Urinary bladder (tissue), 4 donors: Measurements from ENCODE around the gene ZFP3. TPM values are rescaled to one million over a fixed set of nuclear protein-coding genes. Genes with fewer than 3 reads are reported as not detected.
A peak's percentile ranks its signal among the peaks of the same experiment; 100 is the strongest.
"Not testable (repeated sequence)": the region's sequence is repeated elsewhere in the genome, so short reads cannot be mapped to it uniquely, and the experiment has no call there.

Experiments used
- DNase-seq: peaks from one replicate; pipeline ENCODE4 v3.0.0-alpha.2; 2015; ENCODE audit errors: extremely low spot score
- H3K27ac ChIP-seq: one replicate; pipeline ENCODE4 v1.5.1; 2013; ENCODE audit warnings: low read depth, mild to moderate bottlenecking, moderate library complexity
- H3K36me3 ChIP-seq: one replicate; pipeline ENCODE4 v1.6.1; 2013; ENCODE audit warnings: mild to moderate bottlenecking, moderate library complexity; ENCODE audit not compliant: insufficient read depth
- H3K4me1 ChIP-seq: one replicate; pipeline ENCODE4 v1.6.1; 2013; ENCODE audit warnings: mild to moderate bottlenecking, moderate library complexity; ENCODE audit not compliant: insufficient read depth
- H3K4me3 ChIP-seq: one replicate; pipeline ENCODE4 v1.5.1; 2013; ENCODE audit warnings: low read depth, low read length
- WGBS: extraction: QIAGEN DNeasy Blood & Tissue Kit; methylation state at CpG from one replicate; pipeline ENCODE4 v1.1.7; 2013; 5-methylcytosine and 5-hydroxymethylcytosine counted together
- polyA plus RNA-seq: library from polyadenylated mRNA; stranded (reverse); fragments of 200-250 nt; gene quantifications from one replicate; pipeline ENCODE4 v1.2.3, GENCODE V29; 2013
- total RNA-seq: library from RNA; depleted of rRNA; stranded (reverse); fragments of >200 nt; gene quantifications from one replicate; pipeline ENCODE4 v1.2.3, GENCODE V29; 2014
- donor health status: healthy with polysubstance abuse.
- donor health status: healthy.

The ZFP3 gene
- total and polyA plus RNA-seq, 2 donors: 3.9 to 9.2 TPM

DNA sequence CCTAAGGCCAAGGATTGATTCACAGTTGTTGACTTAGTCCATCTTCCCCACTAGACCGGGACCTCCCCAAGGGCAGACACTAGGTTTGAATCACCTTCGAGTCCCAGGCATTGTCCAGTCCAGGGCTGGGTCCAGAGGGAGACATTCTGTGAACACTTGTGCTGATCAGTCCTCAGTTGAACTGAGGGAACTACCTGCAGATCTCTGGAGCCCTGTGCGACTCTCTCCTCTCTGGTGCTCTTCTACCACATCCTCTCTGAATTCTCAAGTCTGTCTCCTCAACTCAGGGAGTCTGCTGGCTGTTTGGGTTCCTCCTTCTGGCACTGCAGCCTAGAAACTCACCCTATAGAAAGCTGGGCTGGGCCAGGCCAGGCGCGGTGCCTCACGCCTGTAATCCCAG lies 22.6 kb downstream of the ZFP3 start:
- no peak overlapping the region for H3K27ac ChIP-seq
- no peak overlapping the region for H3K4me3 ChIP-seq
- no peaks in the 10 kb centered on the region for H3K36me3 ChIP-seq
- no peak for DNase-seq
- WGBS: 73% methylated on average over 6 of the region's 6 CpGs
- no peaks in the 10 kb centered on the region for H3K4me1 ChIP-seq

DNA sequence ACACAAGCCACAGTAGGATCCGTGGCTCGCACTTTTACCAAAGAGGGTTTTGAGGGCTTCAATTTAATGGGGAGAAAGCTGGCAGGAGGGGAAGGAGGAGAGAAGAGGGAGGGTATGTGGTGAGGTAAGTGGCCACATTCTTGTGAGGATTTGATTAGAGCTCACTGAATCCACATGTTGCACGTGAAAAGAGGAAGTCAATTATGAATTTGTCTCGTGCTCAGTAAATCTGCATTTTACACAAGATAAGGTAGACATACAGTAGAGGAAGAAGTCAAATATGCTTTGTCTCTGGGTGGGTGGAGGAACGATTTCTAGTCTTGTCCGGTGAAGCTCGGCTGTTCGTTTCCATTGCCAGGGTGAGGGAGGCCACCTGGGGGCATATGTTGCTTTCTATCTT lies 32.5 kb downstream of the ZFP3 start:
- no peak overlapping the region for H3K27ac ChIP-seq
- H3K4me3 ChIP-seq: peak overlapping the region; percentile 62

GRCh38 chr17:5111402-5112204 lies 33.3 kb downstream of the ZFP3 start, which contains the start of gene ZNF232:
ZNF232 (minus strand) TSS chr17:5111878; CDS start chr17:5111822, 56 bp downstream.
- DNase-seq: peak; percentile 90
- H3K4me3 ChIP-seq: peak within 1 kb of the TSS; percentile 62
- H3K36me3 ChIP-seq: no peaks in the 10 kb centered on the region
- H3K27ac ChIP-seq: peak within 1 kb of the TSS; percentile 39
- peaks cover 2% of the 10 kb centered on the region for H3K4me1 ChIP-seq
- under 1% methylated on average over 69 of the region's 69 CpGs for WGBS

More for the DNA sequence above, 32.5 kb downstream of the ZFP3 start:
- DNase-seq: no peak
- Histone ChIP-seq H3K36me3 (no peaks in the 10 kb centered on the region), H3K4me1 (peaks cover 2% of the 10 kb centered on the region)
- WGBS: 21% methylated on average over 8 of the region's 8 CpGs

DNA sequence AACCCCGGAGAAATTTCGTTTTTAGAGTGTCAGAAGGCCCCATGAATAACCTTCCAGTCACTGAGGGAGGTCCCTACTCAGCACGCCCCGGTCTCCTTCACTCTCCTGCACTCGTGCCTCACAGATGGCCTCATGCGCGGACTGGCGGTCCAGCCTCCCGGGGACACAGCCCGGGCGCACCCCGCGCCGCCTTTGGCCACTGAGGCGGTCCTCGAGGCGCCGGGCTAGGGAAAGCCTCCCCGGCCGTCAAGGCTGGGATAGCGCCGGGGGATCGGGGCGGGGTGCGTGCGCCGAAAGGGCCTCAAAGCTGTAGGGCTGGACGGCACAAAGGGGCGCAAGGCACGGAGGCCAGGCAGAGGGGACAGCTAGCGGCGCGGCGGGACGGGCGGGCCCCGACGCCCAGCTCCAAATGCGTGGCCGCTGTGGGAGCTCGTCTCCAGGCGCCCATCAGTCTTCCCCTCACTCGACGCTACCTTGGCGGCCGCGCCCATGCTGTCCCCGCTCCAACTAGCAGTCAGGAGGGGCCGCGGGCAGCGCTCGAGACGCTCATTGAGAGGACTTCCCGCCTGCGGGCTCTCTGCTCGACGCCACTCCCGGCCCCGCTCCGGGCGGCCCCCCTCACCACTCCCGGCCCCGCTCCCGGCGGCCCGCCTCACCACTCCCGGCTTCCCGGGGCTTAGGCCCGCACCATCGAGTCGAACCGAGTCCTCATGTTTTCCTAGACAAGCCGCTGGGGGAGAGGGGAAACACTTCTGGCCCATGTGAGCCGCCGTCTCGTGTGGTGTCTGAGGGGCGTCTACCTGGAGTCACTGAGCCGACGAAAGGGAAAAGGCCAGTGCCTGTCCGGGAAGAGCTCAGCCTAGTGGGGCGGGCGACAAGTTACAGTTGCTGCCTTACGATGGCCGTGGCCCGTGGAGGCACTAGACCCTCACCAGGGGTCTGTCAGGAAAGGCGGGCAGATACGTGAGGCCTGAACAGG lies 37.7 kb downstream of the ZFP3 start, which contains the start of gene USP6:
USP6 (plus strand) TSS at position 360 of the 979 bp plus-strand sequence. CDS start 14,336 bp downstream, outside the sequence.
- Histone ChIP-seq H3K4me3 (no peak within 1 kb of the TSS), H3K4me1 (no peaks in the 10 kb centered on the region), H3K36me3 (no peaks in the 10 kb centered on the region), H3K27ac (no peak within 1 kb of the TSS)
- DNase-seq: no peak
- 17% methylated on average over 87 of the region's 87 CpGs for WGBS

DNA sequence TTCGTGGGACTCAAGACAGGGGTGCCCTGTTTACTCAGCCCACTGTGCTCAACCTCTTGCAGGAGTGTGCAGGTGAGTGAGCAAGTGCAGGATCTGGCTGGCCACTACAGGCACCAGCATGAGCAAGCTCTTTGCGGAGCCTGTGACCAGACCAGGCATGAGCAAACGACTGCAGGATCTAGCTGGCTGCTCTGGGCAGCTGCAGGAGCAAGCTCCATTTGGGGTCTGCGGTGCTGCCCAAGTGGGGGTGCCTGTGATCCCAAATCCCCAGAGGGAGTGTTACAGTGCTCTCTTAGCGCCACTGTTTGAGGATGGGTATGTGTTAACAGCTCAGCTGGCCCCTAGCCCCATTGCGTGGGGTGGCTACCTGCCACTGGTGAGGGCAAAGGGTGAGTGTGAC lies 40.0 kb downstream of the ZFP3 start:
- Histone ChIP-seq H3K27ac (no peak overlapping the region), H3K4me1 (peaks cover 1% of the 10 kb centered on the region), H3K4me3 (no peak overlapping the region), H3K36me3 (no peaks in the 10 kb centered on the region)
- DNase-seq: no peak
- WGBS: 92% methylated on average over 6 of the region's 6 CpGs

DNA sequence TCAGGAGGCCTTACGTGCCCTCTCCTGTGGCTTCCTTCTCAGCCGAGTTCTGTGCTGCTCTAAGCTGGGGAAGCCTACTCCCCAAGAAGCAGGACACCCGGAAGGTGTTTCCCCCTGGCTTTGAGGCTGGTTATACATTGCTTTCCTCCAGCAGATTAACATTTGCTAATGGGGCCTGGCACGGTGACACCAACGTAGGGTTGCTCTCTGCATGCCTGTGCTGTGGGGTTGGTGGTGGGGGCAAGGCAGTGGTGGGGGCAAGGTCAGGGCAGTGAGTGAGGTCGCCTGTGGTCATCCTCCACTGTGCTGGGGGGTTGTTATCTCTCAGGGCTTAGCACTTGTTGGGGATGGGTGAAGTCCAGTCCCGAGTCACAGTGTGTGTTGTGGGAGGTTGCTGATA lies 41.8 kb downstream of the ZFP3 start:
- no peak overlapping the region for H3K27ac ChIP-seq
- peaks cover 2% of the 10 kb centered on the region for H3K4me1 ChIP-seq

GRCh38 chr17:5120436-5121185 lies 42.3 kb downstream of the ZFP3 start:
- not testable (repeated sequence) for H3K36me3 ChIP-seq, DNase-seq, H3K4me3 ChIP-seq, H3K4me1 ChIP-seq, H3K27ac ChIP-seq
- WGBS: 91% methylated on average over 6 of the region's 6 CpGs

More for the DNA sequence above, 41.8 kb downstream of the ZFP3 start:
- 84% methylated on average over 7 of the region's 7 CpGs for WGBS
- DNase-seq: no peak
- H3K4me3 ChIP-seq: no peak overlapping the region
- H3K36me3 ChIP-seq: no peaks in the 10 kb centered on the region

DNA sequence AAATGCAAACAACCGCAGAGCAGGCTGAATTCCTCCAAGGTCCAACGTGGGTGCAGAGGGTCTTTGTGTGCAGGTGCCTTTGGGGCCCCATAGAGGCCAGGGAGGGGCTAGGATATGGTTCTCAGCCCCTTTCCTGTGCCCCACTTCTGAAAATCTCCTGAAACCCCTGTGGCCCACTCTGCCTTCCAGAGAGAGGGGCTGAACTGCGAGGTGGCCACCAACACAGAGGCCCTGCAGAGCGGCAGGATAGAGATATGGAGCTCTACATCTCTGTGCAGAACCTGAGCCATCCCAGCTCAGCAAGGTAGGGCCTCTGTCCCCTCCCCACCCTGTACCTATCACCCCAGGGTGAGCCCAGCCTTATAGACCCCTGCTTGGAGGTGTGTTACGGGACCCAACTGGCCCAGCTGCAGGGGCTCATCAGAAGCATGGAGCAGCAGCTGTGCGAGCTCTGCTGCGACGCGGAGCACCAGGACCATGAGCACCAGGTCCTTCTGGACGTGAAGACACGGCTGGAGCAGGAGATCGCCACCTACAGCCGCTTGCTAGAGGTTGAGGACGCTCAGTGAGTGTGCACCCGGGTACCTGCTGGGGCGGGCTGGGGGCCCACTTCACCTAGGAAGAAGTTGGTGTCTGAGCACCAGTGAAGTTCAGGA lies 43.0 kb downstream of the ZFP3 start:
- no peak overlapping the region for H3K27ac ChIP-seq
- peaks cover 2% of the 10 kb centered on the region for H3K4me1 ChIP-seq
- WGBS: 93% methylated on average over 16 of the region's 16 CpGs
- no peak overlapping the region for H3K4me3 ChIP-seq
- no peak for DNase-seq
- no peaks in the 10 kb centered on the region for H3K36me3 ChIP-seq

DNA sequence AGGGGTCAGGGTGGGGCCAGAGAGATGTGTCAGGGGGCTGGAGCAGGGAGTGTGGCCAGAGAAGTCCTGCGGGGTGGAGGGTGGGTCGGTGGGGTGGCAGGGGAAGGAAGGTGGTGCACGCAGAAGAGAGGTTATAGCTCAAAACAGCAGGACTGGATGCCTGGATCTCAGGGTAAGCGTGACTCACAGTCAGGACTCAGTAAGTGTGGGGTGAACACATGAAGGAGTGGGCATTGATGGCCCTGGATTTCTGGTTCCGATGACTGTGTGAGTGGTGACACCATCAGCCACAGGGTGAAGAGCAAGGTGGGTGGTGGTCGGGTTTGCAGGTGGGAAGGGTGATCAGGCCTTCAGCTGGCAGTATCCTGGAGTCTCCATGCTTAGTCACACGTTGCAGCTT lies 43.8 kb downstream of the ZFP3 start:
- H3K36me3 ChIP-seq, DNase-seq, H3K4me1 ChIP-seq, H3K27ac ChIP-seq: not testable (repeated sequence)
- H3K4me3 ChIP-seq: peak overlapping the region; percentile 39
- WGBS: 69% methylated on average over 7 of the region's 7 CpGs

DNA sequence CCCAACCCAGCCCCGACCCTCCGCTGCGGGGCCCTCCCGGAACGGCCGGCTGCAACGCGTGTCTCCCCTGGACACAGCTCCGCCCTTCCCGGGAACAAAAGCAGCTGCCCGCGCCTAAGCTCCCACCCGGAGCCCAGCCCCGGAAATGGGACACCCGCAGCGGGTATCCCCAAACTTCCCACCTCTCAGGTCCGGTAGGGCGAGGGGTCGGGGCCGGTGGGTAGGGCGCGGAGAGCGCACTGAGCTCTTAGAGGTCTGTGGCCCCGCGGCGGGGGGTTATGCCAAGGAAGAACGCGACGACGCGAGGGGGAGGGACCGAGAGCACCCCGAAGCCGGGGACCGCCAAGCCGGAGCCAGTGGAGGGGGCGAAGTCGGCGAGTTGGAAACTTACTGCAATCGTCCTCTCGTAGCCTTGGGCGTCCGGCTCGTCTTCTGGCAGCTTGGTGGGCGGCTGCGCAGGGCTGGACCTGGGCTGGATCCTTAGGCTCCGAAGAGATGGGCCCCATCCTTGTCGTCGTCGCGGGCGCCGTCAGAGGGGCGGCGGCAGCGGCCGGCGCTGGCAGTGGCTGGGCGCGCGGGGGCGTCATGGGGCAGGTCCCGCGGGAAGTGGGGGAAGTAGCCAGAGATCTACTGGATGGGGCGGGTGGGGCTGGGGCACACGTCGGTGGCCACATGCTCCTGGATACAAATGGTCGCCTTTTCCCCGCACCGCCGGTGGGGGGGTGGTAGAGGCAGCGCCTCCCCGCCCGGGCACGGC lies 44.5 kb downstream of the ZFP3 start:
- WGBS: 2% methylated on average over 75 of the region's 75 CpGs
- no peak overlapping the region for H3K27ac ChIP-seq
- no peak for DNase-seq
- peaks cover 2% of the 10 kb centered on the region for H3K4me1 ChIP-seq
- no peaks in the 10 kb centered on the region for H3K36me3 ChIP-seq
- H3K4me3 ChIP-seq: peak overlapping the region; percentile 39

DNA sequence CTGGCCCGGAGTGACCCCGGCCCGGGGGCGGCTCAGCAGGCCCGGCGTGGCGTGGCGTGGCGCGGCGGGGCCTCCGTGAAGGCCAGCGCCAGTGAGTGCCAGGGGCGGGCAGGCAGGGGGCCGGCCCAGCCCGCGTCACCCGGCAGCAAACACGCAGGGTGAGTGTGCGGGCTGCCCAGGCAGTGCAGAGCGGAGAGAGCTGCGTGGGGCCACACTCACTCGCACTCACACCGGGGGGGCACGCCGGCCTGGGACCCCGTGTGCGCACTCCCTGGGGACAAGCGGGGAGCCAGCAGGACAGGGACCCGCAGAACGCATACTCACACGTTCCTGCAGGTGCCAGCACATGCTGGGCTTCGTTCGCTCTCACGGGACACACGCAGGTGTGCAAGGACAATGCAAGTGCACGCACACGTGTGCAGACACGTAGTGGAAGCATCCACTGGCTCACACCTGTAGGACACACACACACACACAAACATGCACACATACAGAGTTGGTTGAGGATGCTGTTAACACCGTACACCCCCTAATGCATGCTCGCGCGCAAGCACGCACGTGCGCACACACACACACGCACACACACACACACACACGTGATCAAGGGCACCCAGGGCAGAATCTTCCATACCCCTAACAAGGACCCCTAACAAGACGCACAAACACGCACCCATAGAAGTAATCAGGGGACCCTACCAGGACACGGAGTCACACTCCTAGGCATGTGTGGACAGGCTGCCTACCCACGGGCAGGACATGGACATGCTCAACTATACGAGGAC lies 45.3 kb downstream of the ZFP3 start:
- no peak for DNase-seq
- H3K36me3 ChIP-seq: no peaks in the 10 kb centered on the region
- peaks cover 2% of the 10 kb centered on the region for H3K4me1 ChIP-seq
- 51% methylated on average over 53 of the region's 53 CpGs for WGBS
- no peak overlapping the region for H3K27ac ChIP-seq
- peak overlapping the region; percentile 39 for H3K4me3 ChIP-seq
